NOMO-1 (cell line): ENCODE measurements around the gene PDE10A.

Experiments
- DNase-seq, 2 experiments: peaks; one replicate each; lab custom pipeline; 2025; ENCODE audit not compliant: unreplicated experiment in 2 of 2; lab: John Stamatoyannopoulos, UW

PDE10A gene

DNA sequence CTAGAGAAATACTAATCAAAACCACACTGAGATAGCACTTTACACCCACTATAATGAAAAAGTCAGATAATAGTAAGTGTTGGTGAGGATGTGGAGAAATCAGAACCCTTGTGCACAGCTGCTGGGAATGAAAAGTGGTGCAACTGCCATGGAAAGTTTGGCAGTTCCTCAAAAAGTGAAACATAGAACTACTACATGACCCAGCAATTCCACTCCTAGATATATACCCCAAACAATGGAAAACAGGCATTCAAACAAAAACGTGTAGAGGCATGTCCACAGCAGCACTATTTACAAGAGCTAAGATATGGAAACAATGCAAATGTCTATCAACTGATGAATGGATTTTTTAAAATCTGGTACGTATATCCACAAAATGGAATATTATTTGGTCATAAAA is 236.1 kb downstream of the PDE10A start:
- DNase-seq = no peak

- DNase-seq = no peak
Measured at GRCh38 chr6:165422192-165422591, 240.8 kb downstream of the PDE10A start.

GRCh38 chr6:165417278-165417865 is 245.7 kb downstream of the PDE10A start:
- no peak for DNase-seq

DNA sequence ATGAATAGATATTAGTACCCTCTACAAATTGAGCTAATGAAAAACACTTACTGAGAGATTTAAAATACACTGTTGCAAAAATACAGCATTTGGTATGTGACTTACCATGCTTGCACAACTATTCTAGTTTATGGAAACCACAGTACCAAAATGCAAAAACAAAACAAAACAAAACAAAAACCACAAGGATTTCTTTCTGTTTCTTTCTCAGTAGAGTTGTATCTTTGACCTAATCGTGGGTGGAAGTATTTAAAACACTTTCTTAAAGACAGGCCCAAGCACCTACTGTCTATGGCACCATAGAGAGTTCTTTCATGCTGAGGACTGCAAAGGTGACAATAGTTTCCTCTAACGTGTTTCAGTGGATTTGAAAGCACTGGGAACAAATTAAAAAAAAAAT is 258.3 kb downstream of the PDE10A start:
- no peak for DNase-seq

DNA sequence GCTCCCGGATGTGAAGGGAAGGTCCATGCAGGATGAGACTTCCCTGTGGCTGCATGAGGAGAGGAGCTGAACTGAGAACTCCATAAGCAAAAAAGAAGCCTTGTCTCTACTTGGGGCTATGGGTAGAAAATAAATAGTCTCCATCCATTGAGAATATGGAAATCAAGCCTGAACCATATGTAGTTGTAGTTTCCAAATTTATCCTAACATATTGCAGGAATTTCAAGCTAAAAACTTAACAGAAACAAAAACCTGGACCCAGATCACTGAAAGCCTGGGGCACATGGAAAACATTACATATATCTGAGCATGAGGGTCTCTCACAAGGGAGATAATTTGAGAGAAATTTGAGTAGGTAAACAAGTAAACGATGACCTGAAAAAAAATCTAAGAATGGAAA is 258.7 kb downstream of the PDE10A start:
- no peak for DNase-seq

GRCh38 chr6:165403006-165403595 is 259.9 kb downstream of the PDE10A start:
- no peak for DNase-seq

- no peak for DNase-seq
Measured at GRCh38 chr6:165401092-165401491, 261.9 kb downstream of the PDE10A start.

GRCh38 chr6:165390475-165390874 is 272.6 kb downstream of the PDE10A start:
- no peak for DNase-seq

DNA sequence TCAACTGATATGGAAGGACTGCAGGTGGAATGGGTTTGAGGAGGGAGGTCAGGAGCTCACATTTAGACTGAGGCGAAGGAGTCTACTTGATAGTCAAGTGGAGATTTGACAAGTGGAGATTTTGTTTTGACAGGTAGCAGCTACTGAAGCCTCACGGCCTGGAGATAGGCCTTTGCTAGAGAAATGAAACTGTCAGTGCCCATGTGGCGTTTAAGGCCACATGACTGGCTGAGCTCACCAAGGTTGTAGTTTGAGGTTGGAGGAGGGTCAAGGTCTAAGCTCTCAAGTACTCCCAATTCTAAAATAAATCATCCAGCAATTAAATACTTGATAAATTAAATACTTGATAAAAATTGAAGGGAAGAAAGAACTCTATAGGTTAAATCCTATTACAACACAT is 273.5 kb downstream of the PDE10A start:
- DNase-seq = no peak

GRCh38 chr6:165383323-165383722 is 279.7 kb downstream of the PDE10A start:
- no peak for DNase-seq

DNA sequence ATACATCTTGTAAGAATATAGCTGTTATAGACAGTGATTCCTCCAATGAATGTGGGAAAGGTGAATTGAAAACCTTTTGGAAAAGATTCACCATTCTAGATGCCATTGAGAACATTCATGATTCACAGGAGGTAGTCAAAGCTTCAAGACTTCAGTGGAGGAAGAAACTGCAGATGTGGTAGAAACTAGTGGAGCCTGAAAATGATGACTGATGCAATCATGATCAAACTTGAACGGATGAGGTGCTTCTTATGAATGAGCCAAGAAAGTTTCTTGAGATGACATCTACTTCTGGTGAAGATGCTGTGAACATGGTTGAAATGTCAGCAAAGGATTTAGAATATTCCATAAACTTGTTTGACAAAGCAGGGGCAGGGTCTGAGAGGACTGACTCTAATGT is 286.9 kb downstream of the PDE10A start:
- DNase-seq = no peak

DNA sequence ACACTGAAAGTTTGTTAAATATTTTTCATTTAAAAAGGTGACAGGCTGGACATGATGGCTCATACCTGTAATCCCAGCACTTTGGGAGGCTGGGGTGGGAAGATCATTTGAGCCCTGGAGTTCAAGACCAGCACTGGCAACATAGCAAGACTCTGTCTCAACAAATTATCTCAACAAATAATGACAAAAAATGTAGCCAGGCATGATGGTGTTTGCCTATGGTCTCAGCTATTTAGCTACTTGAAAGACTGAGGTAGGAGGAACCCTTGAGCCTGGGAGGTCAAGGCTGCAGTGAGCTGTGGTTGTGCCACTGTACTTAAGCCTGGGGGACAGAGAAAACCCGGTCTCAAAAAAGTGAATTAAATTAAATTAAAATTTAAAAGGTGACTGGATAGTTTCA is 297.7 kb downstream of the PDE10A start:
- no peak for DNase-seq

- no peak for DNase-seq
Measured at GRCh38 chr6:165345700-165346099, 317.3 kb downstream of the PDE10A start.

DNA sequence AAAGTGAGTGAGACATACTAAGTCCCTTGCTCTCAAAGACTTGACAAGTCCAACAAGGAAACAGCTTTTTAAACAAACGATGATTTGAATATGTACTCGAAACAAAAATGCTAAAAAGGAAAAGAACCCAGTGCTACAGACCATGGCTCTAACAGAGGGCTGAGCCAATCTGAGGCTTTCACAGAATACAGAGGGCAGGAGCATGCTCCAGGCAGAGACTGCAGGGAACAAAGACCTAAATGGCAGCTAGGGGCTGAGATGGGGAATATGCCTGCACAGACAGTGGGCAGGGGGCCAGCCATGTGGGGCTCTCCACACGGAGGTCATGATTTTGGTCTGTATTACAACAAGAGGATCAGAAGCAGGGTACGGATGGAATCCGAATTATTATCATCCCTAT is 322.5 kb downstream of the PDE10A start:
- DNase-seq = no peak

DNA sequence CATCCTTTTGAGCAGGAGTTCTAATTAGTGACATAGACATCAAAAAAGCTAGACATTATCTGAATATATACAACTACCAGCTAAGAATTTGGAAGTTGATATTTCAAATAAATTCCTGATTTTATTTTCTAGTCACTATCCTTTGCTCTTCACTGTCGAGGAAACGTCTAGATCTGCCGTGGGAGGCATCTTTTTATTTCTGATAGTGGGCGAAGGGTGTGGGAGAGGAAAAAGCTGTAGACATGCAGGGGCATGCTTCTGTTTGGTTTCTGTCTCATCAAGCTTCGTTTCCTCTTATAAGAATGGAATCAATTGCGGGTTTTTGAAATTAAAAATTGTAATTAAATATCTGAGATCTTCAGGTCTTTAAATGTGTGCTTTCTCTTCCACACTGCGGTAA is 337.4 kb downstream of the PDE10A start:
- DNase-seq = no peak

DNA sequence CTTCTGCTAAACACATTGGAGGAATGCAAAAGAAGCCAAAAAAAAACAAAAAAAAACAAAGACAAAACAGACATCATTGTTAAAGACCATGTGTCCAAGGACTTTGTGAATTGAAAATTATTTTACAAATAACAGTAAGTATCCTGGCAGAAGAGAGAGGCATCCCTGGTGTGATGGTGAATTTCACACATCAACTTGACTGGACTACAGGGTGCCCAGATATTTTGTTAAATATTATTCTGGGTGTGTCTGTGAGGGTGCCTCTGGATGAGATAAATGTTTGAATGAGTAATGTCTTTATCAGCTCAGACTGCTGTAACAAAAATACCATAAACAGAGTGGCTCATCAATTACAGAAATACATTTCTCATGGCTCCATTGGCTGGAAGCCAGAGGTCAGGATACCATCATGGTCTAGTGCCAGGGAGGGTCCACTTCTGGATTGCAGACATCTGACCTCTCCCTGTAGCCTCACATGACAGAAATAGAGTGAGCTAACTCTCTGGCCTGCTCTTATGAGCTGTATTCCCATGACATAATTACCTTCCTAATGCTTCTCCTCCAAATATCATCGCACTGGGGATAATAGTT is 341.4 kb downstream of the PDE10A start:
- DNase-seq = no peak

DNA sequence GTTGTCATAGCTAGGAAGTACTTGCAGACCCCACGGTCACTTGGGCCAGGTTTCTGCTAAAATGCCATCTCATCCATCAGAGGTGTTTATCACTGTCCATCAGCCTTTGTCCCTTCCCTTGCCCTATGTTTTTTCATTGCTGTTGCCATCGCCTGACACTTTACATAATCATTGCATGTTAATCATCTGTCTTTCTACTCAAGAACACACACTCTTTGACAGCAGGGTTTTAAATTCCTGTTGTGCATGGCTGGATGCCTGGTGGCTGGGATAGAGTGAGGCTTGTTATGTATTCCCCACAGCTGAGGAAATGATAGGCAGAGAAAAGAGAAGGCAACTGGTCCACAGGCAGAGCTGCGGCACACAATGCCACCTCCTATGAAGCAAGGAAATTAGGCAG is 341.9 kb downstream of the PDE10A start:
- no peak for DNase-seq

DNA sequence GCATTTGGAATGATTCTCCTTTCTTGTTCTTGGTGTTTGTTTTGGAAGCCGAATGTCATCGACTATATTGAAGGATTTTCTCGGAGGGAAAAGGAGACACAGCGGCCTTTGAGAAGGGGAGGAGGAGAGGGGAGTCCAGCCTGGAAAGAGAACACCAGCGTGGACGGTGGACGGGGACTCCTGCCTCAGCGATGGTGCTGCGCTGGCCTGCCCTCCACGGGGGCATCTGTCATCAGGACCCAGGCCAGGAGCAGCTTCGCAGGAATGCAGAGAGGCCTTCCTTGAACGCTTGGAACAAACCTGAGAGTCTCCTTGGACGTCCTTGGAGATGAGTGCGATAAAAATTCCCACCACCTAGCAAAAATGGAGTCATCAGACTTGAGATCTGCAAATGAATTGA is 345.3 kb downstream of the PDE10A start:
- no peak for DNase-seq

- no peak for DNase-seq
Measured at GRCh38 chr6:165308926-165309731, 353.9 kb downstream of the PDE10A start, which contains the start of gene C6orf118. C6orf118 (minus strand) TSS chr6:165309605; CDS start chr6:165309586, 19 bp downstream.

DNA sequence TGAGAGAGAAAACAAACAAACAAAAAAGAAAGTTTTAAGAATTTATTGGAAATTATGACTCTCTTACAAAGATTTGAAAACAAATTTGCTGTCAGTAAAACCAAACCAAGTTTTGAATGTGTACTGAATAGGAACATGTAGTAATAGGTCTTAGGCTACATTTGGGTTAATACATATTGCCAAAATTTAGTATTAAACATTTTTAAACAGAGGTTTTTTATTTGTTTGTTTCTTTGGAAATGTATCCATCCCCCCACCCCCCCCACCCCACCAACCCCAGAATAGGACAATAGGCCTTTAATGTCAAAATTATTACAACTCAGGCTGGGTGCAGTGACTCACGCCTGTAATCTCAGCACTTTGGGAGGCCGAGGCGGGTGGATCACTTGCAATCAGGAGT is 356.1 kb downstream of the PDE10A start:
- DNase-seq = no peak

- DNase-seq = no peak
Measured at GRCh38 chr6:165301372-165302246, 361.4 kb downstream of the PDE10A start.
